ENCODE data around the gene ESR1. TPM values are rescaled to one million over a fixed set of nuclear protein-coding genes. Genes with fewer than 3 reads are reported as not detected.

Gene ESR1
- total and polyA plus RNA-seq, 4 experiments from 2014 or later: 0.67 to 6.8 (median 2.4) TPM

DNA sequence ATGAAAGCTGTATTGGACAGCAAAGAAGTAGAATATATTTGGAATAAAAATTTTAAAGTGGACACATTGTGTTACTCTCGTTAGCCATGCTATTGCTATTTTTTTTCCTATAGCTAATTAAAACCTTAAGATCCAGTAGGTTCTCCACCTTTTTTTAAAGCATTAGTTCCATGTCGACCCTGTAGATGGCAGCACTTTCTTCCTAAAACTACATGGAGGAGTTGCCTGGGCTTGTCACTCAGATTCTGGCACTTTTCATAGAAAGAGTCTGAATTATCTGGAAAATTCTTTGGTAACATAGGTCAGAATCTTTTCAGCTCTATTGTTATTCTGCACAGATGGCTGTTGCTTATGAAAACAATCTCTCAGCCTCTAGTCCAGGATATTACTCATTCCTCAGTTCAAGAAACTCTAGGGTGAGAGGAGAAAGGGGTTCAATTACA, 42.0 kb upstream of the ESR1 start:
- Histone ChIP-seq H3K4me3 (ENCODE audit: low read length in 2 of 2) (no peak overlapping the region), H3K9me3 (ENCODE audit: control insufficient read depth in 1 of 2, low read length in 2 of 2) (no peaks in the 10 kb centered on the region), H3K4me1 (ENCODE audit: insufficient read depth, low read length) (no peaks in the 10 kb centered on the region), H3K36me3 (ENCODE audit: insufficient read depth, low read length) (no peaks in the 10 kb centered on the region), H3K27ac (ENCODE audit: low read depth, low read length) (no peak overlapping the region), H3K27me3 (ENCODE audit: insufficient read depth, low read length) (no peaks in the 10 kb centered on the region)
- Mint-ChIP-seq H3K4me3 (no peak overlapping the region), H3K36me3 (no peaks in the 10 kb centered on the region), H3K27me3 (no peaks in the 10 kb centered on the region), H3K9me3 (no peaks in the 10 kb centered on the region), H3K27ac (no peak overlapping the region), H3K4me1 (peaks cover 7 to 13% (median 11%) of the 10 kb centered on the region in 4 donors)
- ChIA-PET CTCF (ENCODE audit: partially characterized antibody) (interaction anchor here (0.8 to 2.4 kb wide), 18 partner anchors 8 to 536 kb away, joined by 3 to 17 read pairs (median 4); no protein-coding TSS in a partner anchor), POLR2A (ENCODE audit: partially characterized antibody) (interaction anchor here (1.2 kb wide), 1 partner anchor 54 kb away, joined by 3 read pairs; no protein-coding TSS in a partner anchor)
- intact Hi-C loops (cut with micrococcal nuclease): loop anchor here (1.0 to 2.0 kb wide), 4 partner anchors 75 to 573 kb away; no protein-coding TSS in a partner anchor
- peak in 4 of 5 donors; percentile 35 to 43 (median 38) for DNase-seq

DNA sequence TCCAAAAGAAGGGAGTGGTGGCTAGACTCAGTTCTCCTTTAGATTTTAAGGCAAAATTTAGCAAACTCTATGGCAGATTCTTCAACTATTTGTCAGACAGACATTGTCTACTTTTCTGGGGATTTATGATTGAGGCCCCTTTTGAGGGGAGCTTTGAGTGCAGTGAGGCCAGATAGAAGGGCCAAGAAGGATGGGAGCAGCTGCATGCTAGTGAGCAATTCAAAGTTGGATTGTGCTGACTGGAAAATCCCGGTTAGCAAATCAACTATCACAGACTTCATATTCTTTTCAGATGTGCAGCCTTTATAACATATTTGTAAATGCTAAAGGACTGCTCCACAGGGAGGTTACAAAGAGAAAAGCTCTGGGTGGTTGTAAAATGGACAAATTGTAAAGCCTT, 35.0 kb upstream of the ESR1 start:
- H3K27ac Mint-ChIP-seq: no peak overlapping the region
- Histone ChIP-seq H3K4me3 (ENCODE audit: low read length in 2 of 2) (no peak overlapping the region), H3K27ac (ENCODE audit: low read depth, low read length) (no peak overlapping the region), H3K4me1 (ENCODE audit: insufficient read depth, low read length) (no peaks in the 10 kb centered on the region), H3K9me3 (ENCODE audit: control insufficient read depth in 1 of 2, low read length in 2 of 2) (no peaks in the 10 kb centered on the region), H3K27me3 (ENCODE audit: insufficient read depth, low read length) (no peaks in the 10 kb centered on the region), H3K36me3 (ENCODE audit: insufficient read depth, low read length) (no peaks in the 10 kb centered on the region)
- H3K4me1 Mint-ChIP-seq: peaks cover 0 to 2% (median 0%) of the 10 kb centered on the region in 4 donors
- no peak for DNase-seq
- no peaks in the 10 kb centered on the region for H3K36me3 Mint-ChIP-seq
- CTCF ChIA-PET (ENCODE audit: partially characterized antibody): no interaction called here
- intact Hi-C loops (cut with micrococcal nuclease): no loop called here
- peaks cover 0 to 3% (median 0%) of the 10 kb centered on the region in 8 donors for H3K9me3 Mint-ChIP-seq
- H3K27me3 Mint-ChIP-seq: no peaks in the 10 kb centered on the region
- no peak overlapping the region for H3K4me3 Mint-ChIP-seq
- POLR2A ChIA-PET (ENCODE audit: partially characterized antibody): no interaction called here

DNA sequence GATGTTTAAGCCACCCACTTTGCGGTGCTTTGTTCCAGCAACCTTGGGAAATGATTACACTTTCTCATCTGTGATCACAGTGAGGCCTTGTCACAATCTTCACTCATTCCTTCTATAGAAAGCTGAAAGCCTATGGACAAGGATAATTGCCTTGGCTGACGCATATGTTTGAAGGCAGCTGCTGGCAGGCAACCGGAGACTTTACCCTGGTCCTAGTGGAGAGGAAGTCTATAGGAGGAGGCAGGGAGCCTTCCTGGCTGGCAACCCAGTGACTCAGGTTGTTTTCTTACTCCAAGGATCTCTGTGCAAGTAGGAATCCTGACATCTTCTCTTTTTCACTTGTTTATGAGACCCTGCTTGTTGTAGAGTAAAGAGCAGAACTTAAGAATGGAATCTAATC, 34.1 kb upstream of the ESR1 start:
- Mint-ChIP-seq H3K9me3 (peaks cover 0 to 3% (median 0%) of the 10 kb centered on the region in 8 donors), H3K36me3 (no peaks in the 10 kb centered on the region), H3K4me3 (no peak overlapping the region), H3K27me3 (no peaks in the 10 kb centered on the region), H3K27ac (no peak overlapping the region), H3K4me1 (peaks cover 0 to 2% (median 0%) of the 10 kb centered on the region in 4 donors)
- H3K27me3 ChIP-seq (ENCODE audit: insufficient read depth, low read length): no peaks in the 10 kb centered on the region
- H3K27ac ChIP-seq (ENCODE audit: low read depth, low read length): no peak overlapping the region
- ChIA-PET POLR2A (ENCODE audit: partially characterized antibody) (no interaction called here), CTCF (ENCODE audit: partially characterized antibody) (no interaction called here)
- H3K4me1 ChIP-seq (ENCODE audit: insufficient read depth, low read length): no peaks in the 10 kb centered on the region
- no peak for DNase-seq
- H3K9me3 ChIP-seq (ENCODE audit: control insufficient read depth in 1 of 2, low read length in 2 of 2): no peaks in the 10 kb centered on the region
- H3K4me3 ChIP-seq (ENCODE audit: low read length in 2 of 2): no peak overlapping the region
- intact Hi-C loops (cut with micrococcal nuclease): no loop called here
- no peaks in the 10 kb centered on the region for H3K36me3 ChIP-seq (ENCODE audit: insufficient read depth, low read length)

DNA sequence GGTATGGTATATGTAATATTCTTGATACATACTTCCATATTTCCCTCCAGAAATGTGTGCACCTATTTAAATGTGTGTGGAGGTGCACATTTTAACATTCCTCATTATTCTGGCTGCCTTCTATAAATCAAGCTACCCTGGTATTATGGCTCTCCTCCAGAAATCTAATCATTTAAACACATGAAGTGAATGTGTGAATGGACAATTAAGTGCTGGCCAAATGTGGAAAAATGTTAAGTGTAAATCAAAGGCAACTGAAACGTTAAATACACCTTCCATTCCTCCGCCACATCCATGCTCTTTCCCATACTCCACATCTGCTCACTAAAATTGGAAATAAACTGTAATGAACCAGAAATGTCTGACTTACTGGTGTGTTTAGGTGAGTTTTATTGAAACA, 24.9 kb upstream of the ESR1 start:
- intact Hi-C loops (cut with micrococcal nuclease): no loop called here
- POLR2A ChIA-PET (ENCODE audit: partially characterized antibody): no interaction called here
- H3K4me1 Mint-ChIP-seq: no peaks in the 10 kb centered on the region

GRCh38 chr6:151783692-151784091, 23.8 kb upstream of the ESR1 start:
- Histone ChIP-seq H3K4me3 (ENCODE audit: low read length in 2 of 2) (no peak overlapping the region), H3K36me3 (ENCODE audit: insufficient read depth, low read length) (no peaks in the 10 kb centered on the region), H3K27me3 (ENCODE audit: insufficient read depth, low read length) (no peaks in the 10 kb centered on the region), H3K4me1 (ENCODE audit: insufficient read depth, low read length) (no peaks in the 10 kb centered on the region), H3K27ac (ENCODE audit: low read depth, low read length) (no peak overlapping the region), H3K9me3 (ENCODE audit: control insufficient read depth in 1 of 2, low read length in 2 of 2) (no peaks in the 10 kb centered on the region)
- H3K27ac Mint-ChIP-seq: no peak overlapping the region
- H3K4me1 Mint-ChIP-seq: no peaks in the 10 kb centered on the region
- ChIA-PET POLR2A (ENCODE audit: partially characterized antibody) (no interaction called here), CTCF (ENCODE audit: partially characterized antibody) (interaction anchor here (1.0 kb wide), 1 partner anchor 19 kb away, joined by 4 read pairs; no protein-coding TSS in a partner anchor)
- peaks cover 0 to 3% of the 10 kb centered on the region in 2 donors for H3K27me3 Mint-ChIP-seq
- H3K9me3 Mint-ChIP-seq: peaks cover 2 to 15% (median 5%) of the 10 kb centered on the region in 8 donors
- no peaks in the 10 kb centered on the region for H3K36me3 Mint-ChIP-seq
- H3K4me3 Mint-ChIP-seq: no peak overlapping the region
- intact Hi-C loops (cut with micrococcal nuclease): no loop called here
- DNase-seq: no peak

More for the DNA sequence above, 24.9 kb upstream of the ESR1 start:
- Histone ChIP-seq H3K4me3 (ENCODE audit: low read length in 2 of 2) (no peak overlapping the region), H3K9me3 (ENCODE audit: control insufficient read depth in 1 of 2, low read length in 2 of 2) (no peaks in the 10 kb centered on the region), H3K36me3 (ENCODE audit: insufficient read depth, low read length) (no peaks in the 10 kb centered on the region), H3K27ac (ENCODE audit: low read depth, low read length) (no peak overlapping the region), H3K27me3 (ENCODE audit: insufficient read depth, low read length) (no peaks in the 10 kb centered on the region), H3K4me1 (ENCODE audit: insufficient read depth, low read length) (no peaks in the 10 kb centered on the region)
- H3K27ac Mint-ChIP-seq: no peak overlapping the region
- CTCF ChIA-PET (ENCODE audit: partially characterized antibody): no interaction called here
- no peaks in the 10 kb centered on the region for H3K36me3 Mint-ChIP-seq
- DNase-seq: no peak
- H3K4me3 Mint-ChIP-seq: no peak overlapping the region
- peaks cover 0 to 6% (median under 1%) of the 10 kb centered on the region in 8 donors for H3K9me3 Mint-ChIP-seq
- H3K27me3 Mint-ChIP-seq: peaks cover 0 to 3% of the 10 kb centered on the region in 2 donors

DNA sequence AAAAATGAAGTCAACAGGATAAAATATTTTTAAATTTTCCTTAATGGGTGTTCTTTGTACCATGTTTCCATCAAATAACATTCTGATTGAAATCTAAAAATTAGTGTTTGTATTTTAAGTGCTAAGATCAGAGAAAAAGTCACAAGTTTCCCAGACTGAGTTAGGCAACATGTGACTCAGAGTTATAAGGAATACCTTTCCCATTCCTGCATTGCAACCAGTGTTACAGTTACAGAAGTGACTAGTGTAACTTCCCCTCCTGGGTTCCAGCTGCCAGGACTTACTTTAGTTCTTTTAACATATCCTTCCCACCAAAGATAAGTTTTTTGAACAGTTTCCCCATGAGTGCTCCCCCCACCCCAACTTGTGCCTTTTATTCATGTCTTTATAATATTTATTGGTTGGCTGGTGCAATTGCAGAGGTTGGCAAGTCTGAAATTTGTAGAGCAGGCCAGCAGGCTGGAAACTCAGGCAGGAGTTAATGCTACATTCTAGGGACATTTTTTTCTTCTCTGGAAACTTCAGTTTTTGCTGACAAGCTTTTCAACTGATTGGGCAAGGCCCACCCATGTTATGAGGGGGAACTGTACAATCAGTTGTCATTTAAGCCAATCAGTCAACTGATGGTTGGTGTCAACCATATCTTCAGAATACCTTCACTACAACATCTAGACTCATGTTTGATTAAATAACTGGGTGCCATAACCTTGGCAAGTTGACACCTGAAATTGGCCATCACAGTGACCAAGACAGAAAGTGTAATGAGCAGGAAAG, 22.9 kb upstream of the ESR1 start:
- CTCF ChIA-PET (ENCODE audit: partially characterized antibody): no interaction called here

GRCh38 chr6:151796842-151797530, 10.5 kb upstream of the ESR1 start:
- Histone ChIP-seq H3K27ac (ENCODE audit: low read depth, low read length) (no peak overlapping the region), H3K9me3 (ENCODE audit: control insufficient read depth in 1 of 2, low read length in 2 of 2) (no peaks in the 10 kb centered on the region), H3K36me3 (ENCODE audit: insufficient read depth, low read length) (no peaks in the 10 kb centered on the region), H3K27me3 (ENCODE audit: insufficient read depth, low read length) (no peaks in the 10 kb centered on the region), H3K4me3 (ENCODE audit: low read length in 2 of 2) (no peak overlapping the region), H3K4me1 (ENCODE audit: insufficient read depth, low read length) (no peaks in the 10 kb centered on the region)
- CTCF ChIA-PET (ENCODE audit: partially characterized antibody): no interaction called here
- Mint-ChIP-seq H3K27me3 (peaks cover 5 to 9% of the 10 kb centered on the region in 2 donors), H3K4me3 (no peak overlapping the region), H3K4me1 (no peaks in the 10 kb centered on the region), H3K36me3 (peaks cover 0 to 4% of the 10 kb centered on the region in 2 donors), H3K27ac (peak overlapping the region in 1 of 7 donors; percentile 48), H3K9me3 (peaks cover 0 to 3% (median 0%) of the 10 kb centered on the region in 8 donors)
- POLR2A ChIA-PET (ENCODE audit: partially characterized antibody): no interaction called here
- intact Hi-C loops (cut with micrococcal nuclease): no loop called here
- DNase-seq: no peak

More for the DNA sequence above, 22.9 kb upstream of the ESR1 start:
- Mint-ChIP-seq H3K9me3 (peaks cover 5 to 15% (median 6%) of the 10 kb centered on the region in 8 donors), H3K4me3 (no peak overlapping the region), H3K36me3 (no peaks in the 10 kb centered on the region), H3K27ac (no peak overlapping the region), H3K4me1 (no peaks in the 10 kb centered on the region), H3K27me3 (peaks cover 2 to 3% of the 10 kb centered on the region in 2 donors)
- POLR2A ChIA-PET (ENCODE audit: partially characterized antibody): no interaction called here
- no peaks in the 10 kb centered on the region for H3K27me3 ChIP-seq (ENCODE audit: insufficient read depth, low read length)
- H3K36me3 ChIP-seq (ENCODE audit: insufficient read depth, low read length): no peaks in the 10 kb centered on the region
- H3K4me1 ChIP-seq (ENCODE audit: insufficient read depth, low read length): no peaks in the 10 kb centered on the region
- no peak overlapping the region for H3K4me3 ChIP-seq (ENCODE audit: low read length in 2 of 2)
- intact Hi-C loops (cut with micrococcal nuclease): no loop called here
- no peak overlapping the region for H3K27ac ChIP-seq (ENCODE audit: low read depth, low read length)
- no peaks in the 10 kb centered on the region for H3K9me3 ChIP-seq (ENCODE audit: control insufficient read depth in 1 of 2, low read length in 2 of 2)
- DNase-seq: no peak
